Measurements from ENCODE around the gene ARMH1.
"Not testable (repeated sequence)": the region's sequence is repeated elsewhere in the genome, so short reads cannot be mapped to it uniquely, and the experiment has no call there.

ARMH1 gene

GRCh38 chr1:44696789-44697345, 22.4 kb downstream of the ARMH1 start:
- peak; percentile 68 for DNase-seq

GRCh38 chr1:44698138-44698537, 23.6 kb downstream of the ARMH1 start:
- no peak for DNase-seq

- not testable (repeated sequence) for DNase-seq
Observed at GRCh38 chr1:44699375-44699774, 24.9 kb downstream of the ARMH1 start.

- no peak for DNase-seq
Observed at GRCh38 chr1:44700573-44700972, 26.1 kb downstream of the ARMH1 start.

- DNase-seq, result no peak
Observed at GRCh38 chr1:44701141-44701573, 26.6 kb downstream of the ARMH1 start.

DNA sequence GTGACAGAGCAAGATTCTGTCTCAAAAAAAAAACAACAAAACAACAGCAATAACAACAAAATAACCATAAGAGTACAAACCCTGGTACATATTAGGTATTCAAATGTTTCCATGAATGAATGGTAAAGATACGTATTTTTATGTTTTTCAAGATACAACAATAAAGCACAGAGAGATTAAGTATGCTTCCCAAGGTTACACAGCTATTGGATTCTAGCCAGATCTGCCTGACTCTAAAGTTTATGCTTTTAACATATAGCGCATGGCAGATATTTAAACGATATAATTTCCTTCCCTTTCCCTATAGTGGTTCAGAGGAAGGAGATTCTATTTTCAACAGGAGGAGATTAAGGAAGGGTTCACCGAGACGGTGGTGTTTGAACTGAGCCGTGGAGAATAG, 31.0 kb downstream of the ARMH1 start:
- DNase-seq, result no peak

- no peak for DNase-seq
Observed at GRCh38 chr1:44705938-44706337, 31.4 kb downstream of the ARMH1 start.

DNA sequence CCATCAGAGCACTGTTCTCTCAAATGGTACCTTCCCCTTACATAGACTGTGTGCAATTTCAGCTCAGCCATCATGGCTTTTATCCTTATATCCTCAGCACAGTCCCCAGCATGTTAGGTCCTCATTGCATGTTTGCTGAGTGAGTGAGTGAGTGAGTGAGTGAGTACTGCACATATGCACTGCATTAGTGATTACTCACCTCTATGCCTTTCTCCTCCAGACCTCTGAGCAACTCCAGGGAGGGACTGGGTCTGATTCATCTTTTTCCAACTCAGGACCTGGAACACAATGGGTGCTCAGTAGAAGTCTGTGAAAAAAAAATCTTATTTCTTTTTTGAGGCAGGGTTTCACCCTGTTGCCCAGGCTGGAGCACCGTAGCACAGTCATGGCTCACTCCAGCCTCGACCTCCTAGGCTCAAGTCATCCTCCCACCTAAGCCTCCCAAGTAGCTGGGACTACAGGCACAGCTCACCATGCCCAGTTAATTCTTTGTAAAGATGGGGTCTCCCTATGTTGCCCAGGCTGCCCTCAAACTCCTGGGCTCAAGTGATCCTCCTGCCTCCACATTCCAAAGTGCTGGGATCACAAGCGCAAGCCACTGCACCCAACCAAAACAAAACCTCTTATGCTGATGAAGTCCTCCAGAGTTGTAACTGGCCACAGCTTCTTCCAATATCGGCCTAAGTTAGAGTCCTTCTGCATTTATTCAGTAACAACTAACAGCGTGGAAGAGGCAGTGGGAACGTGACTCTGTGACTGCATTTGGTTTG, 32.8 kb downstream of the ARMH1 start:
- no peak for DNase-seq

DNA sequence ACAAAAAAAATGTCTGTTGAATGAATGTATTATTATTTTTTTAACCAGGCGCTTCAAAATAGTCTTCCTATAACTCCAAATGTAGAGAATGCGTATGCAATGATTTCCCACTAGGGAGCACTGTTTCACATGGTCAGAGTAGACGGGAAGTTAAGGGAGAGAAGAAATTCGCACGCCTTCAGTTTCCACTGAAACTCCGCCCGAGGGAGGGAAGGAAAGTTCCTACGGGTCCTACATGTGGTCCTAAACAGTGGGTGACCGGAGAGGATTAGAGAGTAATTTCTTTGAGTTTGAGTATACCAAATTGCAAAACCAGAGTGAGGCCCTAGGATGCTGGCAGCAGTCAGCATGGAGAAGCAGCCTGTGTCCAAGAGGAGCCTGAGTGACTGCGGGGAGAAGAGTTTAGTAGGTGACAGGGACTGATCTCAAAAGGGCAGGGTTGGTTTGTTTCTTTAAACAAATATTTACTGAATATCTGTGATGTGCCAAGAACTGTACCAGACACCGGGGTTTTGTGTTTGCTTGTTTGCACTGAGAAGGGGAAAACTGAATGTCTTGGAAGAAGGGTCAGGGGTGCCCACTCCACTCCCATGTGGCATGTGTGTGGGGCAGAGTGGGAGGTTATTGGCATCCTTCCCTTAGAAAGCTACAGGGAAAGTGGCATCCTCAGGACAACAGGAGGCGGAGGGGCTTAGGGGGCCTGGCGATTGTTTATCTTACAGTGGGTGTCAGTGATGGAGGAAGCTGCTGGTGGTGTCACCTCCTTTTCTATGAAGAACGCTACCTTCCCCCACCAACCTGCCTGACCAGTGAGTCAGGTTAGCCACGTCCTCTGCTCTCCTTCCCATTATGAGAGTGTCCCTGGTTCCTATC, 33.7 kb downstream of the ARMH1 start:
- peak; percentile 64 for DNase-seq

DNA sequence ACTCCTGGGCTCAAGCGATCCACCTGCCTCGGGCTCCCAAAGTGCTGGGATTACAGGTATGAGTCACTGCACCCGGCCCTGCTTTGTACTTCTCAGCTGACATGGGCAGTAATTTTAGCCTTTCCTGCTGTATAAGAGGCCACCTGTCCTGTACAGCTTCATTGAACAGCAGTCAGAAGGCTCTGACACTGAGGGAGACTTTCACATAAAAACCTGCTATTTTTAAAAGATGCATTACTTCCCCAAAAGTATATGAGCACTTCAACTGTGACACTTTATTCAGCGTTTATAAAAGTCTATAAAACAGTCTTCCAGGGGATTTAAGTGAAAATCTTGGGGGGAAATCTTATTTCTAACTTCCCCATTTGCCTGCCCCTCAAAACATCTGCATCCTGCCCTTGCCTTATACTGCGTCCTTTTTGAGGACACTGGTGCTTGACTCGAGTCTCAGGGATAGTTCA, 38.8 kb downstream of the ARMH1 start:
- no peak for DNase-seq

GRCh38 chr1:44714532-44714931, 40.0 kb downstream of the ARMH1 start:
- no peak for DNase-seq

GRCh38 chr1:44714944-44715571, 40.5 kb downstream of the ARMH1 start:
- DNase-seq, result peak; percentile 85

GRCh38 chr1:44717156-44717555, 42.6 kb downstream of the ARMH1 start:
- DNase-seq, result no peak

DNA sequence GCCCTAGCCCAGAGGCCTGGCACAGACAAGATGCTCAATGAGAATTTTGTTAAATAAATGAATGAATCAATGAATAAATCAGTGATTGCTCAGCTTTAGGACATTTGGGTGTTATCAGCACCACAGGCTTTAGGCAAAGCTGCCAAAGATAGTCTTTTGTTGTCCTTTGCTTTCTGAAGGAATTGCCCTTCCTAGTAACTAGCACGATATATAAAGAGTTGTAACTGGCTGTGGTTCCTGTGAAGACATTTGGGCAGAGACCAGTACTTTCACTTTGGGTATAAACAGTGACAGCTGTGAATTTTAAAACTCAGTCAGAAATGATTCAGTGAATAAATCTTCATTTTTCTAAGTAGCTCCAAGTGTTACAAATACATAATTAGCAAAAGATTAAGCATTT, 43.1 kb downstream of the ARMH1 start:
- DNase-seq, result no peak

GRCh38 chr1:44718091-44718490, 43.6 kb downstream of the ARMH1 start:
- no peak for DNase-seq

DNA sequence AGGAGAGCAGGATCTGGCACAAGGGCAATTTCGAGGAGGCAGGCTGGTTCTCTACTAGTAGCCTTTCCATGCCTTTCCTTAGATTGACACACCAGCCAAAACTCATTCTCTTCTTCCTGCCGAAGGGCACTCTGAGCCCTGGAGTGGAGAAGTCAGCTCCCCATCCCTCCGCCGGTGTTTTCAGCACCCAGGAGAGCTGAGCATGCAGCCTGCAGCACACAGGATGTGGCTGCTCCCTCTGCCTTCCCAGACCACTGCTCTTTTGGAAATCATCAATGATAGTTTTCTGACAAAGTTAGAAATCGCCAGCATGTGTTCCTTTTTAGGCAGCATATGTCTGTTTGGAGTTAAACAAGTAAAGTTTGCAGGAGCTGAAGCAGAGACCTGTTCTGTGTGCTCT, 44.8 kb downstream of the ARMH1 start:
- no peak for DNase-seq

DNA sequence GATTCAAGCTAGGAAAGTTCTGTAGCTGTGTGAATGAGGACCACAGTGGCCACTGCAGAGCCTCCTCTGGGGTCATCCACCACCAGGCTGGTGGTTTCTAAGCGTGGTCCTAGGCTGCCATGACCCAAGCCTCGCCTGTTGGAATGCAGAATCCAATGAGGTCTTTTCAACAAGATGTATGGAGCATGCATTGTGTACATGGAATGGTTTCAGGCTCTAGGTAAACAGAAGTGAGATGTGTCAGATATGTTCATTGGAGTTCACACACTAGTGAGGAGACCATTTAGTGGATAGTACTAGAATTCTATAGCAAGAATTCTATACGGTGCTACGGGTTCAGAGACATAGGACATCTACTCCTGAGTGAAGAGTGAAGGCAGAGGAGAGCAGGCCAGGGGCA, 45.8 kb downstream of the ARMH1 start:
- no peak for DNase-seq

DNA sequence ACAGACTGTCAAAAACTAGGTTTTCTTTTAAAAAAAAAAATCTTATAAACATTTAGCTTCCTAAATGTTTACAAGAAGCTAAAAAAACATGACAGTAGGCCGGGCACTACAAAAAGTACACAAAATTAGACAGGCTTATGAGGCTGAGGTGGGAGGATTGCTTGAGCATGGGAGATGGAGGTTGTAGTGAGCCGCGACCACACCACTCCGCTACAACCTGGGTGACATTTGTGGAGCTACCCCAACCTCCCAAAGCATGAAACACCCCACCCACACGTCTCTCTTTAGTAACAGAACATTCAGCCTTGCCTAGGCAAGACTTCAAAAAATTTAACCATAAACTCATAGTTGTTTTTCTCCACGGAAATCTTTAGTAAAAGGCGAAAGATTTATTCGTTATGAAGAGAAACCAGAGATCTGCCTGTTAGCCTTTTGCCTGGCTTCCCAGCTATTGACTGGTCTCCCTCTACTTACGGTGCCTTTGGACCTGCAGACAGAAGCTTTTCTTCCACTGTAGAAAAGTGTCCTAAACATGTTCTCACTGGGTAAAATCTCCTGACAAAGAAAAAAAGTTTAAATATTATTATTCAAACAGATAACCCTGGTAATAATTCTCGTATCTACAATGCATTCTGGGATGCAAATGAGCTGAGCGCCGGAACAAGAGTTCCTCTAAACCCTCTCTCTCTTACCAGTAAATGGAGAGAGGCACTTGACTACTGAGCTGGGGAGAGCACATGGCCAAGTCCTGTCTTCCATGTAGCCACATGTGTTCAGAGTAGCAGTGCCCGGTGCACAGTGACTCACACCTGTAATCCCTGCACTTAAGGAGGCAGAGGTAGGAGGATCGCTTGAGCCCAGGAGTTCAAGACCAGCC, 47.2 kb downstream of the ARMH1 start:
- DNase-seq, result peak; percentile 89

- peak; percentile 69 for DNase-seq
Observed at GRCh38 chr1:44723064-44723463, 48.5 kb downstream of the ARMH1 start.

DNA sequence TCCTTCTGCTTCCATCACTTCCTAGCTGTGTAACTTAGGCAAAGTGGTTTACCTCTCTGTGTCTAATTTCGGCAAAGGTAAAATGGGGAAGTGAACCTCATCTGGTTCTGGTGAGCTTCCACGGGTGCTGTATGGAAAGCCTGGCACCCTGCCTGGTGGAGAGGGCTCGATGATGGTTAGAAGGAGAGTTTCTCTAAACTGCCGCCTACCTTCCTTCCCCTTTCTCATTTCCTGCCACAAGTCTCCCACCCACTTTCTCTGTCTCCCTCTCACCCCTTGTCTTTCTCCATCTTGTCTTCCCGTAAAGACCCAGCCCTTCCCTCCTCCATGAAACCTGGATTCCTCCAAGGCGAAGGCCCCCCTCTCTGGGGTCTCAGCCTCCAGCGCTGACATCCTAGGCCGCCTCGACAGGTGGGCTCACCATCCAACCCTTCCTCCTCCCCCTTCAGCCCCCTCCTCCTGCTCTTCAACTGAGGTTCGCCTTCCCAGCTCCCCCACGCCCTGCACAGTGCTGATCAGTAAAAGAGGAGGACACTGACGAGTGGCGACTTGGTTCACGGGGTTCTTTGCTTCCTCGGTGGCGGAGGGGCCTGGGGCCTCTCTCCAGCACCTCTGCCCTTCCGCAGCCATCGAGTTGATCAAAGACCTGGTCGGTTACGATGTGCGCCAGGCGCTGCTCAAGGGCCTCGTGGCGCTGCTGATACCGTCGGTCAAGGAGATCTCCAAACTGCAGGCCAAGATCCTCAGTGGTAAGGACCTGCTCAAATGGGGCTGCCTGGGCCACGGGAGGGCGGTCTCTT, 49.2 kb downstream of the ARMH1 start:
- peak; percentile 77 for DNase-seq

DNA sequence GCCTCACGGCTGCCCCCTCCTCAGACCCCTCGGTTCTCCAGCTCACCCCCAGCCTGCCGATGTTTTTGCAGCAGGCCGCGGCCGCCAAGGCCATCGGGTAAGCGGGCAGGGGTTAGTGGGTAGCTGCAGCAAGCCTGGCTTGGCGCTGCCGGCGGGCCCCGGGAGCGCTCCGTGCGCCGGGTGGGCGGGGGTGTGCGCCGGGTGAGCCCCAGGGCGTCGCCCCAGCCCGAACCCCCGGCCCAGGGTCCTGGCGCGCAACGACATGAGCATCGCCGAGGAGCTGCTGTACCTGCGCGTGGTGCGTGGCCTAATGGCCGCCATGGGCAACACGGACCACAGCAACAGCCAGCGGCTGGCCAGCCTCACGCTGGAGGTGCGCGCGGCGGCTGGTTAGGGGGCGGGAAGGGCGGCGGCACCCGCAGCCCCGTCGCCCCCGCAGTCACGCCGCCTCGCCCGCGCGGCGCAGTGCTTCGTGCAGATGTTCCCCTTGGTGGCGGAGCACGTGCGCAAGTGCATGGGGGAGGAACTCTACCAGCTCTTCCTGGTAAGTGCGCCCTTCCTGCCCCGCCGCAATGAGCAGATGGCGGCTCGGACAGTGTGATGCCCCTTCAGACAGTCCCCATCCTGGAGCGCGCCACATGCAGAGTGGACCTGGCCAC, 49.9 kb downstream of the ARMH1 start:
- DNase-seq, result peak; percentile 64
